ENCODE results near the gene MRPL2.

DNA sequence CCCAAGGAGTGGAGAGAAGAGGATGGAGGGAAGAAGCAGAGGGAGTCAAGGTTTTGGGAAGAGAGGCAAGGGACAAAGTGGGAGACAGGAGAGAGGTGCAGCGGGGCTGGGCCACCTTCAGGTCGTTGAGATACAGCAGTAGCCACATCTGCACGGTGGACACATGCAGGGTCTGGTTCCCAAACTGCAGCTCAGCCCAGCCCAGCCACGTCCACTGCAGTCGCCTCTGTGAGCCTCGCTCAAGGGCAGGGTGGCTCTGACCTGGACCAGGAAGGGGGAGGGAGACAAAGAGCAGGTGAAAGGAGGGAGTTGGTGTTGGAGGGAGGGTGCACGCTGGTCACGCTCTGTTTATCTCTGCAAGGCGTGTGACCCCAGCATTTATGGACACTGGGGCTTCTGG is 20.5 kb downstream of the MRPL2 start:
- TF ChIP-seq EZH2 (IDR thresholded peaks at IDR 0.05; ENCODE audit: low read length): no peak
- TF ChIP-seq, protein P1, sequence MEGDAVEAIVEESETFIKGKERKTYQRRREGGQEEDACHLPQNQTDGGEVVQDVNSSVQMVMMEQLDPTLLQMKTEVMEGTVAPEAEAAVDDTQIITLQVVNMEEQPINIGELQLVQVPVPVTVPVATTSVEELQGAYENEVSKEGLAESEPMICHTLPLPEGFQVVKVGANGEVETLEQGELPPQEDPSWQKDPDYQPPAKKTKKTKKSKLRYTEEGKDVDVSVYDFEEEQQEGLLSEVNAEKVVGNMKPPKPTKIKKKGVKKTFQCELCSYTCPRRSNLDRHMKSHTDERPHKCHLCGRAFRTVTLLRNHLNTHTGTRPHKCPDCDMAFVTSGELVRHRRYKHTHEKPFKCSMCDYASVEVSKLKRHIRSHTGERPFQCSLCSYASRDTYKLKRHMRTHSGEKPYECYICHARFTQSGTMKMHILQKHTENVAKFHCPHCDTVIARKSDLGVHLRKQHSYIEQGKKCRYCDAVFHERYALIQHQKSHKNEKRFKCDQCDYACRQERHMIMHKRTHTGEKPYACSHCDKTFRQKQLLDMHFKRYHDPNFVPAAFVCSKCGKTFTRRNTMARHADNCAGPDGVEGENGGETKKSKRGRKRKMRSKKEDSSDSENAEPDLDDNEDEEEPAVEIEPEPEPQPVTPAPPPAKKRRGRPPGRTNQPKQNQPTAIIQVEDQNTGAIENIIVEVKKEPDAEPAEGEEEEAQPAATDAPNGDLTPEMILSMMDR (optimal IDR thresholded peaks at IDR 0.05 in 1 of 3, IDR thresholded peaks at IDR 0.05 in 1 of 3, conservative IDR thresholded peaks at IDR 0.05 in 1 of 3; ENCODE audit: extremely low read depth in 1 of 3, insufficient read depth in 2 of 3, low read length in 3 of 3): no peak
